Stimulated activated CD8-positive, alpha-beta memory T cell treated with anti-CD3 and anti-CD28 coated beads, Interleukin-12 subunit alpha, Interleukin-12 subunit beta, amount 100 ng/mL, for 4 hours (primary cell): Measurements from ENCODE around the gene DNAH17.

Source experiments
- DNase-seq: peaks from one replicate; pipeline ENCODE4 v3.0.0-alpha.2; 2020; ENCODE audit warnings: low read depth

Gene DNAH17, protein sequence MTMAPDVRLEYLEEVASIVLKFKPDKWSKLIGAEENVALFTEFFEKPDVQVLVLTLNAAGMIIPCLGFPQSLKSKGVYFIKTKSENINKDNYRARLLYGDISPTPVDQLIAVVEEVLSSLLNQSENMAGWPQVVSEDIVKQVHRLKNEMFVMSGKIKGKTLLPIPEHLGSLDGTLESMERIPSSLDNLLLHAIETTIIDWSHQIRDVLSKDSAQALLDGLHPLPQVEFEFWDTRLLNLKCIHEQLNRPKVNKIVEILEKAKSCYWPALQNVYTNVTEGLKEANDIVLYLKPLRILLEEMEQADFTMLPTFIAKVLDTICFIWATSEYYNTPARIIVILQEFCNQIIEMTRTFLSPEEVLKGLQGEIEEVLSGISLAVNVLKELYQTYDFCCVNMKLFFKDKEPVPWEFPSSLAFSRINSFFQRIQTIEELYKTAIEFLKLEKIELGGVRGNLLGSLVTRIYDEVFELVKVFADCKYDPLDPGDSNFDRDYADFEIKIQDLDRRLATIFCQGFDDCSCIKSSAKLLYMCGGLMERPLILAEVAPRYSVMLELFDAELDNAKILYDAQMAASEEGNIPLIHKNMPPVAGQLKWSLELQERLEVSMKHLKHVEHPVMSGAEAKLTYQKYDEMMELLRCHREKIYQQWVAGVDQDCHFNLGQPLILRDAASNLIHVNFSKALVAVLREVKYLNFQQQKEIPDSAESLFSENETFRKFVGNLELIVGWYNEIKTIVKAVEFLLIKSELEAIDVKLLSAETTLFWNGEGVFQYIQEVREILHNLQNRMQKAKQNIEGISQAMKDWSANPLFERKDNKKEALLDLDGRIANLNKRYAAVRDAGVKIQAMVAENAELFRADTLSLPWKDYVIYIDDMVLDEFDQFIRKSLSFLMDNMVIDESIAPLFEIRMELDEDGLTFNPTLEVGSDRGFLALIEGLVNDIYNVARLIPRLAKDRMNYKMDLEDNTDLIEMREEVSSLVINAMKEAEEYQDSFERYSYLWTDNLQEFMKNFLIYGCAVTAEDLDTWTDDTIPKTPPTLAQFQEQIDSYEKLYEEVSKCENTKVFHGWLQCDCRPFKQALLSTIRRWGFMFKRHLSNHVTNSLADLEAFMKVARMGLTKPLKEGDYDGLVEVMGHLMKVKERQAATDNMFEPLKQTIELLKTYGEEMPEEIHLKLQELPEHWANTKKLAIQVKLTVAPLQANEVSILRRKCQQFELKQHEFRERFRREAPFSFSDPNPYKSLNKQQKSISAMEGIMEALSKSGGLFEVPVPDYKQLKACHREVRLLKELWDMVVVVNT (N-terminal part only)

DNA sequence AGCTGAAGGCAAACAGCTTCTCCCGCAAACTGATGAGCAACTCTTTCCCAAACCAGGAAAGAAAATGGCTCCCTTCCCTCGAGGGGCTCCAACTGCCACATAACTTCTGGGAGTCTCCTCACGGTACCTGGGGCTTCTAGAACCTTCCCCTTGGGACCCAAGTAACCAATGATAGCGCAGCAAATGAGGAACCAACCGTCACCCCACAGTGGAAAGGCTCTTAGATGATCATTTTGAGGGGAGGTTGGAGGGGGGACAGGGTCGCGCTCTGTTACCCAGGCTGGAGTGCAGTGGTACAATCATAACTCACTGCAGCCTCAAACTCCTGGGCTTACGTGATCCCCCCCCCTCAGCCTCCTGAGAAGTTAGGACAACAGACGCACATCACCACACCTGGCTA is at the start of gene DNAH17:
Gene DNAH17 (minus strand): TSS at position 101 of the 400 bp plus-strand sequence. CDS start 2,339 bp downstream, outside the sequence.
- DNase-seq, result no peak

DNA sequence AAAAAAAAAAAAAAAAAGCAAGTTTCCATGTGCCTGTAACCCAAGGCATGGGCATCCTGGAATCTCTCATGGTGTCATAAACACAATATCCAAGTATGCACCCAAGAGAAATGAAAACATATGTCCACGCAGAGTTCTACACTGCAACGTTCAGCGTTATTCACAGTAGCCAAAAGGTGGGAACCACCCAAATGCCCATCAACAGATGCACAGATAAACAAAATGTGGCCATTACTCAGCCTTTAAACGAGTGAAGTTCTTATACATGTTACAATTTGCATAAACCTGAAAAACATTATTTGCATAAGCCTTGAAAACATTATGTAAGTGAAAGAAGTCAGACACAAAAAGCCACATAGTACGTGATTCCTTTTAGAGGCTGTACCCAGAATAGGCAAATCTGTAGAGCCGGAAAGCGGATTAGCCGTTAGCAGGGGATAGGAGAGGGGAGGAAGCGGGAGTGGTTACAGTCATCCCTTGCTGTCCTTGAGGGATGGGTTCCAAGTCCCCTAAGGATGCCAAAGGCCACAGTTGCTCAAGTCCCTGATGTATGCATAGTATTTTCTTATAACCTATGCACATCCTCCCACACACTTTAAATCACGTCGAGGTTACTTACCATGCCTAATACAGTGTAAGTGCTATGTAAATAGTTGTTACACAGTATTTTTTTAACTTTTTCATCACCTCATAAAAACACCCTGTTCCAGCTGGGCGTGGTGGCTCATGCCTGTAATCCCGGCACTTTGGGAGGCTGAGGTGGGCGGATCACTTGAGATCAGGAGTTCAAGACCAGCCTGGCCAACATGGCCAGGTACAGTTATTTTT is 47.3 kb upstream of the DNAH17 start:
- no peak for DNase-seq

DNA sequence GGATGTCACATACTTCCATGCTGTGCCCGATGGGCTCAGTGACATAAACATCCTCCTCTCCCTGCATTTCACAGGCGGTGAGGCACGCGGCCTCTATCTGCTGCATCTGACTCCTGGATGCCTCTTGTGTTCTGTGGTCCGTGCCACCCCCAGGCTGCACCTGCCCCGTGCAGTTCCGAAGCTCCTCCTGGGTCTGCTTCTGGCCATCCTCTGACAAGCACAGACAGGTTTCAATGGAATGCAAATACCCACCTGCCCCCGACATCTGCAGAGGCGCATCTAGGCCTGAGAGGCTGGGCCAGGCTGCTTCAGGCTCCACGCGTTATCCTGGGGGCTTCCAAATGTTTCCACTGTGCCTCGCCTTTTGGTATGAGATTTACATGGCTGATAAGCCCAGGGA is 46.3 kb upstream of the DNAH17 start:
- no peak for DNase-seq

DNA sequence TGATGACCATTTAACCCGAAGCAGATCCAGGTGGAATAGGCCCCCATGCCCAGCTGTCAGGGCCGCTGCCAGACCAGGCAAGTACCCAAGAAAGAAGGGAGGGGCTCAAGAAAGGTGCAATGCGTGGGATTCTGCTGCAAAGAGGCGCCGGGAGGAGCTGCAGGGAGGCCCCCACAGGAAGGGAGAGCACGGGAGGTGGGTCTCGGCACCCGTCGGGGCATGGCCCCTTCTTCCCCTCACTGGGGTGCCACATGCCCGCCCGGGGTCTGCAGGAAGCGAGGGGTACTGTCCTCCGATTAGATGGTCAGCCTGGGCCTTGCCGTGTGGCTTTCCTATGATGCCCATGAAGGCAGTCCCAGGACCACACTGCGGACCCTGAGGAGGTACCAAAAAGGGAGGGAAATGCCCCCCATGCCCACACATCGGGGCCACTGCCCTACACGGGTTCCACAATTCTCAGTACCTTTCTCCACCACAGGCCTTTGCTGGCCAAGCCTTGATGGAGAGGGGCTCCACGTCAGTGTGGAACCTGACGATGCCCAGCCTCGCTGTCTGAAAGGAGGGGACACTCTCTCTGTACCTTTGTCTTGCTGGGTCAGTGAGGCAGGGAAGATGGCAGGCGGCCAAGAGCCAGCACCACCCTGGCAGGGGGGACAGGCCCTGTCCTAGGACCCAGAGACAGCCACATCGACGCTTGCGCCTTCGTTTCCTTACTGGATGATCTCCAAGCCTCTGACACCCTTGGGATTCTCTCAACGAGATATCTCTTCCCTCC is 45.5 kb upstream of the DNAH17 start:
- no peak for DNase-seq

DNA sequence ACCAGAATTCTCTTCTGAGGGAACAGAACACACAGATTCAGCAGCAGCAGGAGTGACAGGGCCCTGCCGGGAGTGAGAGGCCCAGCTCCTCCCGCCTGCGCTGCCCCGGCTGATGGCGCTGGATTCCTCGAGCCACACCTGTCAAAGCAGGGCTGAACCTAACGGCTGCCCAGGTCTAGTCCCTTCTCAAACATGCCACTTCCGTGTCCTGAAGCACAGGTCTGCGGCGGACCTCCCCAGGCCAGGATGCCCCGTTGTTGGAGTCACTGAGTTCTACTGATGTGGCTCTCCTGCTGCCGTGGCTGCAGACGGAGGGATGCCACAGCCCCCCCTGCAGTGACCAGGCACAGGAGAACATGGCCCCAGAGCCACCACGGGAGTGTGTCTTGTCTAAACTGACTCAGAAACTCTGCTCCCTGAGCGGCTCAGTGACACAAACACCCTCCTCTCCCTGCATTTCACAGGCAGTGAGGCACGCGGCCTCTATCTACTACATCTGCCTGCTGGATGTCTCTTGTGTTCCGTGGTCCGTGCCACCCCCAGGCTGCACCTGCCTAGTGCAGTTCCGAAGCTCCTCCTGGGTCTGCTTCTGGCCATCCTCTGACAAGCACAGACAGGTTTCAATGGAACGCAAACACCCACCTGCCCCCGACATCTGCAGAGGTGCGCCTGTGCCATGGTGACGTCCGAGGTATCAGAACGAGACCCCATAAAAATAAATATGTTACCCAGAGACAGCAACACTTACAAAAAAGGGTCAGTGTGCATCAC is 44.7 kb upstream of the DNAH17 start:
- DNase-seq, result no peak

DNA sequence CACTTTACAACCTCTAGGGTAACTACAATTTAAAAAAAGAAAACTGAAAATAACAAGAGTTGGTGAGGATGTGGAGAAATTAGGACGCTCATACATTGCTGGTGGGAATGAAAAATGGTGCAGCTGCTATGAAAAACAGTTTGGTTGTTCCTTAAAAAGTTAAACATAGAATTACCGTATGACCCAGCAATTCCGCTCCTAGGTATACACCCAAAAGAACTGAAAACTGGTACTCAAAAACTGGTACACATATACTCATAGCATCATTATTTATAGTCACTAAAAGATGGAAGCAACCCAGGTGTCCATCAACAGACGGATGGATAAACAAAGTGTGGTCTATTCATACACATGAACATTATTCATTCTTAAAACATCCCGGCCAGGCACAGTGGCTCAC is 42.9 kb upstream of the DNAH17 start:
- no peak for DNase-seq

DNA sequence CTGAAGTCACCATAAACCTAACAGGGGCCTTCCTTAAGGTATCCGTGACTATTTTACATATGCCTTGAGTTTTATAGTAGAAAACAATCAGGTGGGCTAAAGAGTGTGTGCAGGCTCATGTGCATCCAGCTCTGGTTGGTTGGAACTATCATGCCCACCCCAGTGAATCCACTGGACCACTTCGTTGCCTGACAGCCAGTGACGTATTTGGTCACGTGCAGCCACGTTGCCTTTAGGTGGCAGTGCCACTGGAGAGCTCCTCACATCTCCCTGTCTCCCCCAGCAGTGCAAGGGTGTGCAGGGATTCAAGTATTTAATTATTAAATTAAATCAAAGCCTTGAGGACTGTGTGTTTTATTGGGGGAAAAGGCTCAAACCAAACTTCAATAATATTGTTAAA is 42.1 kb upstream of the DNAH17 start:
- no peak for DNase-seq

DNA sequence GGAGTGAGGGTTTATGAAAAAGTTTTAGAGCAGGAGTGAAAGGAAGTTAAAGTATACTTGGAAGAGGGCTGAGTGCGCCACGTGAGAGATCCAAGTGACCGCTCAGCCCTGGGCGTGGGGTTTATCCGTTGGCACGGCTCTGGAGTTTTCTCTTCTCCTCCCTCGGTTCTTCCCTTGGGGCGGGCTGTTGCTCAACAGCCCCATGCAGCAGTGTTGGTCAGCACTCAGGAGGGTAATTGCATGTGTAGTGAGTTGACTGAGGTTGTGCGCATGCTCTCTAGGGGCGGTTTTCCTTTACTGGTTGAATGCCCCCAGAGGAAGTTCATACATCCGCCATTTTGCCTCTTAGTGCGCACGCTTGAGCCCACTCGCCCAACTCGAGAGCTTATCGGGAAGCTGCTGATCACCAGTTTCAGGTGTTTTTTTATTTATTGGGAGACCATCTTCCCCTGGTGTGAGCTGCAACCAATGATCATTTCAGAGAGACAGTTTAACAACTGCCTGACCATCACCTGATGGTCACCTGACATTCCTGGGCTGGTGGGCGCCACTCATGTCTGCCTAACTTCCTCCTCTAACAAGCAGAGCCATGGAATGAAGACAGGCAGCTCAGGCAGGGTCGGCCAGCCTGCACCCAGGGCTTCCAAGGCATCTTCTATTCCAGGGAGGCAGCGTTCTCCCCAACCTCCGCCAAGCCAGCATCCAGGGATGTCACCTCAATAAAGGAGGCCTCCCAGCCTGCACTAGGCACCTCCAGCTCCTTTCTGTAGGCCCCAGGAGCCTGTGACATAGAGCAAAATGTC is 41.3 kb upstream of the DNAH17 start:
- DNase-seq, result no peak

DNA sequence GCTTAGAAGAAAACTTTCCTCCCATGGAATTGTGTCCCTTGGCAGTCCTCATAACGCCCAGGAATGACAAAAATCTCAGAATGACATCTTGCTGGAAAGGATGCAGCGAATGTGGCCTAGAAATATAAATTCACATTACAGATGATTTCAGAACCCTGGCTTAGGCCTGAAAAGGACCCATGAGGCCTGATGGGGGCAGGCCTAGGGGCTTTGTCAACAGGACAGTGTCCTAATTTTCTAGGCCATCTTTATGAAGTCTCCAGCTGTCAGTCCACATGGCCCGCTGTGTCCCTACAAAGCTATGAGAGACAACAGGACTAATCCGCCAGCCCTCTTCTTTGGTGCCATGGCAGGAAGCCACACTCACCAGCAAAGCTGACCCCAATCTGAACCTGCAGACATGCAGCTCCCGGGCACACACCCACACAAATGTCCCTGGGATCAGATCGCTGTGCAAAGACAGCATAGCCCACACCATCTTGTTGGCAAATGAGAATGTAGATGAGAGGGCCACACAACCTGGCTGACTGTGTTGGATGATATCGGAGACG is 40.4 kb upstream of the DNAH17 start:
- DNase-seq, result no peak

DNA sequence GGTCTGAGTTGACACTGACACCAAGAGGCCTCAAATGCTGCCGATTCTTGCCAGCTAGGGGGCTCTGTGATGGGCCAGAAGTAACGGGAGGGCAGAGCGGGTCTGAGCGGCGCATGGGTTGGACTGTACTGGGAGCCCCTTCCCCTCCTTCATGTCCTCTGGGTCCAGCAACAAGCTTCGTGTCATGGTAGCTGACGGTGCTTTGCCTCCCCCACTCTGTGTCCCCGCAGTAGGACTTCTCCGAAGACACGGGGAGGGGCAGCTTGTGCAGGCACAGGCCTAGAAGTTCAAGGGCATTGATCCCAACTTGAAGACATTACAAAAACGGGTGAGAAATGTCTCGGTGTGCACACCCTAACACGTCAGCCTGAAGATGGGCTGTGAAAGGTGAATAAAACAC is 39.8 kb upstream of the DNAH17 start:
- DNase-seq, result no peak

DNA sequence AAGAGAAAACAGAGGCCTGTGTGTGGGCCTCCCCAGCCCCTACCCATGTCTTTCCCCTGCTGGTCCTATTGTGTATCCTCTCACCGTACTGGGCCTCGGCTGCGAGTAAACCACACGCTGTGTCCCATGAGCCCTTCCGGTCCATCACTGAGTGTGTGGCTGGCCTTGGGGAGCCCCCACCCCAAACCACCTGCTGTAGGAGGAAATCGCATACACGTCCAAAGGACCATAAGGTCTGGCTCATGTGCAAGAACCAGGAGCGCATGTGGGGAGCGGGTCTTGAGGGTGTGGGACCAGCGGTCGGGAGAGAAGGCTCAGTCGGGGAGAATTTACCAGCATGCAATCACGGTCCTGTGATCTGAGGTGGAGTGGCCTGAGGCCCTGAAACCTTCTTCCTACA is 38.4 kb upstream of the DNAH17 start:
- DNase-seq, result no peak

DNA sequence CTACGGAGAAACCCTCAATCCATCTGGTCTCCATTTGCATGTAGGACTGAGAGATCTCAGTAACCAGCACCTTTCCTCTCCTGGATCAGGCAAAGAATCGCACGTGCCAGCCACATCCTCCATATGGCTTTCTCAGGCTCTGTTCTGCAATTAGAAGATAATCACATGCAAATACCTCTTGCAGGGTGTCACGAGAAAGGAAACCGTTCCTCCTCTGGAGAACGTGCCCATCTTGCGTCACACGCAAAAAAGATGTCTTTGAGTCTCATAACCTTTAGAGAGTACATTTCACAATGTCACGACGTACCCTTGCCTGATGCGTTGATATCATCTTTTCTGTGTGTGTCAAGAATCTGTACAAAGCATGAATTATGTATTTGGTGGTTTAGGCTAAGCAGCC is 36.2 kb upstream of the DNAH17 start:
- no peak for DNase-seq

DNA sequence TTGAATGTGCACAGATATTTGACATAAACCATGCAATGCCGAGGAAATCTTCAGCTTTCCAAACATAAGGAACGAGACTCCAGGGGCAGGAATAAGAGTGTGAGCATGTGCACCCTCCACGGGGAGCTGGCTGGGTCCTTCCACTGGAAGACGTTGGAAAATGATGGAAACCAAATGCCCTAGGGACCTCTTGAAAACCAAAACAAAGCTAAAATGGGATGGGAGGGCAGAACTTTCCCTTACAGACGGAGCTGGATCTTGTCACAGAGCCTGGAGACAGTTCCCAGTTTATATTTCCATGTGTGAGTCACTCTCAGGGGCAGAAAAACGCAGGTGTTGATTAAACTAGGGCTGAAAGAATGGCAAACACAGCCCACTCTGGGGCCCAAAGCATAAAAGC is 34.4 kb upstream of the DNAH17 start:
- DNase-seq, result no peak

DNA sequence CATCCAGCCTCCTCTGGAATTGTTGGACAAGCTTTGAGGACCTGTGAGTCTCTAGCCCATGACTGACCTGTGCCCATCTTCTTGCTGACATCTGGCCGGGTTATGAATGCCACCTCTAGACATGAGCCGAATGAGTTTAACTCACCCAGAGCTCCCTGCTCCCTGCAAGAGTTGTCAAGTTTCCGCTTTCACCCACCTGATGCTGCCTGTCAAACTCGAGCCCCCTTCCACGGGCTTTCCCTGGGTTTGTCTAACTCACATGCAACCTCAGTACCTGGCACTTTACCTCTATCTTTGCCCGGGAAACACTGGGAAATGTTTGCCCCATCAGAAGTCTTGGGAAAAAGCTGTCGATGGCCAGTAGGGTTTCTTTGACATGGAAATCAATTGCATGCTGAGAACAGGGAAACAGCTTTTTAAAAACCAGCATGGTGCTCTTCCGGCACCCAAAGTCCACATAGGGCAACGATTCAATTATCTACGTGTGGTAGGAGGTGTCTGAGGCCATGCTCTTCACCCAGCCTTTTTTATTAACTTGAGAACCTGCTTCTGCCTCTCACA is 33.8 kb upstream of the DNAH17 start:
- no peak for DNase-seq

DNA sequence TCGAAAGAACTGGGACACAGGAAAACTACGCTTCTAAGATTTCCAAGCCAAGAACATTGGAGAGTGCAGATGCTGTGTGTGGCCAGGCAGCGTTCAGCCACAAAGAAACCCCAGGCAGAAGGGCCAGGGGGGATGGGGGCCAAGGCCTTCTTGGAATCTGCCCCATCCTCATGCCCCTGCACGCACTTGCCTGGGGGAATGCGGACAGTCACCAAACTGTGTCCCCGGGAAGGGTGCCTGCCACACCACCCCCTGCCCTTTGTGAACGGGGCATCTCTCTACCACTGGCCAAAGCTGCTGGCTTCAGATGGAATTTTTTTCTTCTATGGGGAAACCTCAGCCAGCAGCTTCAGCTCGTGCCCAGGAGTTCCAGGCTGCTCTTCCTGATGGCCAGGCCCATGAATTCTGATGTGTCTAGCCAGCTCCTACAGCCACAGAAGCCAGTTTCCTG is 32.0 kb upstream of the DNAH17 start:
- no peak for DNase-seq

DNA sequence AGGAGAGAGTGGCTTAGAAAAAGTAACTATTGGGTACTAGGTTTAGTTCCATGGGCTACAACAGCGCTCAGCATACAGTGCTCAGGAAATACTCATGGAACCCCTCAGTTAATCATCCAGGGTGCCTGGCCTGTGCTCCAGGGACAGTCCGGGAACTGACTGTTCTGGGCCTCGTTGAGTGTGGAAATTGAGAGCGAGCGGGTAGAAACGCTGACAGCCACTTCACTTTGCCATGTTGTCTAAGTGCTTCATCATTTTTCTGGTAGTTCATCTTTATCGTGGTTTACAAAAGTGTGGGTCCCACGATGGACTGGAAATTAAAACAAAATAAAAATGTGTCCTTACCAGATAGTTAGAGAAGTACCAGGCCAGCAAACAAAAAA is 31.6 kb upstream of the DNAH17 start:
- no peak for DNase-seq

DNA sequence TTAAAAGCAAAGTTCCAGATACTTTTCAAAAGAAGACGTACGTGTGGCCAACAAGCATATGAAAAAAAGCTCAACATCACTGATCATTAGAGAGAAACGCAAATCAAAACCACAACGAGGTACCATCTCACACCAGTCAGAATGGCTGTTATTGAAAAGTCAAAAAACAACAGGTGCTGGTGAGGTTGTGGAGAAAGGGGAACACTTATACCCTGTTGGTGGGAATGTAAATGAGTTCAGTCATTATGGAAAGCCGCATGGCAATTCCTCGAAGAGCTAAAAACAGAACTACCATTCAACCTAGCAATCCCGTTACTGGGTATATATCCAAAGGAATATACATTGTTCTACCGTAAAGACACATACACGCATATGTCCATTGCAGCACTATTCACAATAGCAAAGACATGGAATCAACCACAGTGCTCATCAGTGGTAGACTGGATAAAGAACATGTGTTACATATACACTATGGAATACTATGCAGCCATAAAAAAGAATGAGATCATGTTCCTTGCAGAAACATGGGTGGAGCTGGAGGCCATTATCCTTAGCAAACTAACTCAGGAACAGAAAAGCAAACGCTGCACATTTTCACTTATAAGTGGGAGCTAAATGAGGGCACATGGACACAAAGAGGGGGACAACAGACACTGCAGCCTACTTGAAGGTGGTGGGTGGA is 31.1 kb upstream of the DNAH17 start:
- no peak for DNase-seq

DNA sequence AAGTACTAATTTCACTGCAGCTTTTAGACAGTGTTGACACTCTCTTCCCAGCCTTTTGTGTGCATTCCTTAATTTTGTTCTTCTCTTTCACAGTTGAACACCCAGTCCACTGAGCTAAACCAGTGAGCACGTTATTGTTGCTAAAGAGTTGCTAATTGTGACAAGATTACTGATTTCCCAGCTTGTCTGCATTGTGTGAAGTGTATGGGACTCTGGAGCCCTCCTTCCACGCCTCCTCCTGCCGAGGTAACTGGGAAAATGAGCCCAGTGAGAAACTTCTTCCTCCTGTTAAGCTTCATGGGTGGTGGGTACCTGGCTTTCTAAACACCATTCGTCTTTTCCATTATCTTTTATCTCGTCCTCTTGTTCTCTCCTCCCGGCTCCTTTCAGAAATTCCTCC is 29.8 kb upstream of the DNAH17 start:
- DNase-seq, result no peak
